Measurements from ENCODE around the gene MEPE.

MEPE gene

GRCh38 chr4:87840149-87840548 is 7.4 kb downstream of the MEPE start:
- DNase-seq (ENCODE audit: low spot score): no peak

GRCh38 chr4:87843936-87844335 is 11.2 kb downstream of the MEPE start:
- DNase-seq (ENCODE audit: low spot score): peak; percentile 47

- DNase-seq (ENCODE audit: low spot score): no peak
These were observed 11.7 kb downstream of the MEPE start for GRCh38 chr4:87844452-87844851.

GRCh38 chr4:87846226-87846625 is 13.5 kb downstream of the MEPE start:
- no peak for DNase-seq (ENCODE audit: low spot score)

- peak; percentile 53 for DNase-seq (ENCODE audit: low spot score)
These were observed 16.0 kb downstream of the MEPE start for GRCh38 chr4:87848622-87849351.

- no peak for DNase-seq (ENCODE audit: low spot score)
These were observed 16.8 kb downstream of the MEPE start for GRCh38 chr4:87849612-87850011.

- no peak for DNase-seq (ENCODE audit: low spot score)
These were observed 18.6 kb downstream of the MEPE start for GRCh38 chr4:87851332-87851731.

- DNase-seq (ENCODE audit: low spot score): no peak
These were observed 19.2 kb downstream of the MEPE start for GRCh38 chr4:87851953-87852352.

GRCh38 chr4:87853108-87853507 is 20.3 kb downstream of the MEPE start:
- DNase-seq (ENCODE audit: low spot score): peak; percentile 31

GRCh38 chr4:87853891-87854290 is 21.1 kb downstream of the MEPE start:
- no peak for DNase-seq (ENCODE audit: low spot score)

- DNase-seq (ENCODE audit: low spot score): no peak
These were observed 22.8 kb downstream of the MEPE start for GRCh38 chr4:87855559-87855958.

- DNase-seq (ENCODE audit: low spot score): no peak
These were observed 24.0 kb downstream of the MEPE start for GRCh38 chr4:87856816-87857215.

GRCh38 chr4:87857789-87858188 is 25.0 kb downstream of the MEPE start:
- no peak for DNase-seq (ENCODE audit: low spot score)

GRCh38 chr4:87862236-87862635 is 29.5 kb downstream of the MEPE start:
- DNase-seq (ENCODE audit: low spot score): no peak

- DNase-seq (ENCODE audit: low spot score): no peak
These were observed 30.7 kb downstream of the MEPE start for GRCh38 chr4:87863486-87863885.

- DNase-seq (ENCODE audit: low spot score): no peak
These were observed 31.6 kb downstream of the MEPE start for GRCh38 chr4:87864321-87864720.

GRCh38 chr4:87865288-87865687 is 32.5 kb downstream of the MEPE start:
- no peak for DNase-seq (ENCODE audit: low spot score)

GRCh38 chr4:87865960-87866598 is 33.3 kb downstream of the MEPE start:
- peak; percentile 28 for DNase-seq (ENCODE audit: low spot score)

GRCh38 chr4:87868522-87868921 is 35.8 kb downstream of the MEPE start:
- DNase-seq (ENCODE audit: low spot score): no peak

GRCh38 chr4:87872028-87872427 is 39.3 kb downstream of the MEPE start:
- no peak for DNase-seq (ENCODE audit: low spot score)

- DNase-seq (ENCODE audit: low spot score): no peak
These were observed 42.4 kb downstream of the MEPE start for GRCh38 chr4:87875191-87875590.

- no peak for DNase-seq (ENCODE audit: low spot score)
These were observed 47.3 kb downstream of the MEPE start for GRCh38 chr4:87880106-87880505.

- no peak for DNase-seq (ENCODE audit: low spot score)
These were observed 48.3 kb downstream of the MEPE start for GRCh38 chr4:87881115-87881514.

- DNase-seq (ENCODE audit: low spot score): no peak
These were observed 49.6 kb downstream of the MEPE start for GRCh38 chr4:87882321-87882720.
